Gastrocnemius medialis (tissue), 4 donors: ENCODE data around the gene ANKRD65. TPM values are rescaled to one million over a fixed set of nuclear protein-coding genes. Genes with fewer than 3 reads are reported as not detected.

Experiments used
- ATAC-seq, 2 donors: fragments of 150-250 bp; one replicate each; pipeline ENCODE4 v1.9.1; 2016
- DNase-seq, 2 donors: peaks; one replicate each; pipeline ENCODE4 v3.0.0-alpha.2; 2019
- H3K27ac ChIP-seq, 4 donors: fragments of 200-600 bp; sonication (generic); 1 replicate in 1 of 4; 2 replicates in 3 of 4; pipeline ENCODE4 v1.5.1; 2016 to 2018; ENCODE audit warnings: mild to moderate bottlenecking in 2 of 4, moderate library complexity in 1 of 4
- H3K27me3 ChIP-seq, 3 donors: fragments of 200-600 bp; sonication (generic) in 2 of 3; 1 replicate in 1 of 3; 2 replicates in 2 of 3; pipeline versions ENCODE4 v1.5.1 to v1.6.0; 2016 to 2019; ENCODE audit warnings: mild to moderate bottlenecking in 1 of 3, moderate library complexity in 1 of 3
- H3K36me3 ChIP-seq, 2 donors: fragments of 200-600 bp; sonication (generic) in 1 of 2; one replicate each; pipeline ENCODE4 v1.5.1; 2017 to 2018
- H3K4me1 ChIP-seq, 2 donors: fragments of 200-600 bp; sonication (generic) in 1 of 2; one replicate each; pipeline ENCODE4 v1.5.1; 2016 to 2017; ENCODE audit warnings: mild to moderate bottlenecking in 2 of 2
- H3K4me3 ChIP-seq, 4 donors: fragments of 200-600 bp; sonication (generic) in 3 of 4; 1 replicate in 1 of 4; 2 replicates in 3 of 4; pipeline ENCODE4 v1.5.1; 2016 to 2019; ENCODE audit warnings: mild to moderate bottlenecking in 2 of 4
- H3K9me3 ChIP-seq, 3 donors: fragments of 200-600 bp; sonication (generic) in 2 of 3; 1 replicate in 1 of 3; 2 replicates in 2 of 3; pipeline ENCODE4 v1.5.1; 2016 to 2019
- POLR2A ChIP-seq, 2 donors: fragments of 450-650 bp; IDR thresholded peaks; one replicate each; pipeline ENCODE4 v1.6.1; 2017; ENCODE audit warnings: antibody characterized with exemption in 2 of 2, mild to moderate bottlenecking in 2 of 2, moderate library complexity in 2 of 2
- in situ Hi-C, 4 donors: fragments of 200-750 bp; cut with MboI; loops; one replicate each; pipeline versions ENCODE4 v1.15.0 to v1.8.0; 2017; ENCODE audit warnings: low sequenced_read_pairs in 4 of 4
- intact Hi-C: fragments of 100-400 bp; cut with DNase I; formaldehyde crosslinking; loops from one replicate; pipeline ENCODE4 v1.15.1; 2023; ENCODE audit warnings: low total_unique reads
- total RNA-seq, 4 donors: library from RNA; depleted of rRNA; stranded (reverse); fragments of >200 nt; gene quantifications; one replicate each; pipeline versions ENCODE4 v1.1.0 to v1.2.3, GENCODE V29; 2016
- TF ChIP-seq, protein P1 (sequence below), 5 experiments: fragments of 450-650 bp in 3 of 5; fragments of 200-600 bp in 2 of 5; sonication (generic) in 2 of 5; IDR thresholded peaks in 4 of 5; conservative IDR thresholded peaks in 1 of 5; 1 replicate in 4 of 5; 2 replicates in 1 of 5; pipeline ENCODE4 v1.5.1; 2016 to 2019; ENCODE audit warnings: antibody characterized with exemption in 5 of 5, mild to moderate bottlenecking in 3 of 5, moderate library complexity in 3 of 5

Gene ANKRD65
- total RNA-seq, 4 donors from 2014 or later, result 0.16 to 1.8 (median 1.3) TPM

DNA sequence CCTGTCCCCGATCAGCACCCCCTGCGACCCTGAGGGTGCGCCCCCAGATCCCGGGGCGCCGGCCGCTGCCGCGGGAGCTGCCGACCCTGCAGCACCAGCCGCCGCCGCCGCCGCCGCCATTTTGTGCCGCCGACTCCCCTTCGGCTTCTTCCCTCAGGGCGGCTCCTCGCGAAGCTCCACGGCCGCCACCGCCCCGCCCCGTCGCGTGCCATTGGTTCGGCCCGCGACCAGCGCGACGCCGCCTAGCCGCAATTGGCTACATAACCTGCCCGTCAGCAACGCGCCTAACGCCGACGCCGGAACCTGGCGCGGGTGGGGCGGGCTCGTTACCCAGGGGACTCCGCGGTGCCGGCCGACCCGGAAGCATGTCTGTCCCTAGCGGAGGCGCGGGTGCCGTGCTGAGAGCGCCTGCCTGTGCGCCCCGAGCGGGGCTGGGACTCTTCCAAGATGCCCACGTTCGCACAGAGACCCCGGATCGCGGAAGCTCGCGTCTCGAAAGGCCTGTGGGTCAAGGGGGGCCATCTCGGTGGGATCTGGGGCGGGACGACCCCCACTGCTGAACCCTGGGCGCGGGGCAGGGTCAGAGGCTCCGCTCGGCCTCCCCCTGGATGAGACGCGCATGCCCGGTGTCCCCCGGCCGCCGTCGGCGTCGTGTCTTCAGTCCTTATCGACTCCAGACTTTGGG lies 21.7 kb downstream of the ANKRD65 start, which contains the start of gene CCNL2:
TSS of gene CCNL2 (minus strand) at position 149 of the 685 bp plus-strand sequence. CDS start at position 120, 29 bp downstream.
- peak within 1 kb of the TSS; percentile 65 to 98 (median 84) for H3K4me3 ChIP-seq
- H3K27me3 ChIP-seq, result no peaks in the 10 kb centered on the region
- peak within 1 kb of the TSS; percentile 80 to 96 (median 92) for H3K27ac ChIP-seq
- H3K36me3 ChIP-seq, result peaks cover 0 to 48% of the 10 kb centered on the region in 2 donors
- DNase-seq, result peak; percentile 96 to 98
- intact Hi-C loops (loop anchor here (1.0 to 2.0 kb wide), 5 partner anchors 8 to 175 kb away; partner anchors contain the start of genes ATAD3B, AURKAIP1, DVL1 and MRPL20), in situ Hi-C loops (no loop called here)
- TF ChIP-seq, protein P1, sequence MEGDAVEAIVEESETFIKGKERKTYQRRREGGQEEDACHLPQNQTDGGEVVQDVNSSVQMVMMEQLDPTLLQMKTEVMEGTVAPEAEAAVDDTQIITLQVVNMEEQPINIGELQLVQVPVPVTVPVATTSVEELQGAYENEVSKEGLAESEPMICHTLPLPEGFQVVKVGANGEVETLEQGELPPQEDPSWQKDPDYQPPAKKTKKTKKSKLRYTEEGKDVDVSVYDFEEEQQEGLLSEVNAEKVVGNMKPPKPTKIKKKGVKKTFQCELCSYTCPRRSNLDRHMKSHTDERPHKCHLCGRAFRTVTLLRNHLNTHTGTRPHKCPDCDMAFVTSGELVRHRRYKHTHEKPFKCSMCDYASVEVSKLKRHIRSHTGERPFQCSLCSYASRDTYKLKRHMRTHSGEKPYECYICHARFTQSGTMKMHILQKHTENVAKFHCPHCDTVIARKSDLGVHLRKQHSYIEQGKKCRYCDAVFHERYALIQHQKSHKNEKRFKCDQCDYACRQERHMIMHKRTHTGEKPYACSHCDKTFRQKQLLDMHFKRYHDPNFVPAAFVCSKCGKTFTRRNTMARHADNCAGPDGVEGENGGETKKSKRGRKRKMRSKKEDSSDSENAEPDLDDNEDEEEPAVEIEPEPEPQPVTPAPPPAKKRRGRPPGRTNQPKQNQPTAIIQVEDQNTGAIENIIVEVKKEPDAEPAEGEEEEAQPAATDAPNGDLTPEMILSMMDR (IDR thresholded peaks at IDR 0.05 in 4 of 5, conservative IDR thresholded peaks at IDR 0.05 in 1 of 5), result peak; percentile 80 to 82 (median 82)
- TF ChIP-seq POLR2A (IDR thresholded peaks at IDR 0.05), result peak; percentile 81 to 89
- peaks cover 37 to 39% of the 10 kb centered on the region in 2 donors for H3K4me1 ChIP-seq
- no peaks in the 10 kb centered on the region for H3K9me3 ChIP-seq
- ATAC-seq, result peak; percentile 89 to 93

DNA sequence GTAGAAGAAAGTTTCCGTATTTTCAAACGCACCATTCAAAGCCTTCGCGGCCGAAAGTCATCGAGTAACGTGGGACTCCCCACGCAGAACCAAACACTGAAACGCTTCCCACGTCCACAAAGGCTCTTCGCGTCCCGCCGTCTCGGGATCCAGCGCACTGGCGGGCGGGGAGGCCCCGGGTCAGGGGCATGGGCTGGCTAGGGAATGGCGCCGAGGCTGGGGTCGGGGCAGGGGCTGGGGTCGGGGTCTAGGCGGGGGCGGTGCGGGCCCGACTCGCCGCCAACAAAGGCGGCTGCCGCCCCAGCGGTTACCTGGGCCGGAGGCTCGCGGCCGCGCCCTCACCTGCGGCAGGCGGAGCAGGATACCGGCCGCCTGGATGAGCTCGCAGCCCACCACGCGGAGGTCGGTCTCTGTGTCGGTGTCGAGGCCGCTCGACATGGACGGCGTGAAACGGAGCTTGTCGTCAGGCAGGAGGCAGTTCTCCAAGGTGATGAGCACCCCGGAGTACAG lies 22.3 kb downstream of the ANKRD65 start:
- H3K27ac ChIP-seq, result peak overlapping the region; percentile 80 to 96 (median 92)
- TF ChIP-seq, protein P1 (IDR thresholded peaks at IDR 0.05 in 4 of 5, conservative IDR thresholded peaks at IDR 0.05 in 1 of 5), result no peak
- TF ChIP-seq POLR2A (IDR thresholded peaks at IDR 0.05), result no peak
- H3K4me3 ChIP-seq, result peak overlapping the region; percentile 65 to 98 (median 84)
- DNase-seq (no peak), ATAC-seq (peak; percentile 11 to 18)
- peaks cover 37 to 42% of the 10 kb centered on the region in 2 donors for H3K4me1 ChIP-seq
- H3K27me3 ChIP-seq, result no peaks in the 10 kb centered on the region
- H3K36me3 ChIP-seq, result peaks cover 0 to 54% of the 10 kb centered on the region in 2 donors
- in situ Hi-C loops (no loop called here), intact Hi-C loops (loop anchor here (1.0 to 2.0 kb wide), 5 partner anchors 9 to 176 kb away; partner anchors contain the start of genes ATAD3B, AURKAIP1, DVL1 and MRPL20)
- no peaks in the 10 kb centered on the region for H3K9me3 ChIP-seq

DNA sequence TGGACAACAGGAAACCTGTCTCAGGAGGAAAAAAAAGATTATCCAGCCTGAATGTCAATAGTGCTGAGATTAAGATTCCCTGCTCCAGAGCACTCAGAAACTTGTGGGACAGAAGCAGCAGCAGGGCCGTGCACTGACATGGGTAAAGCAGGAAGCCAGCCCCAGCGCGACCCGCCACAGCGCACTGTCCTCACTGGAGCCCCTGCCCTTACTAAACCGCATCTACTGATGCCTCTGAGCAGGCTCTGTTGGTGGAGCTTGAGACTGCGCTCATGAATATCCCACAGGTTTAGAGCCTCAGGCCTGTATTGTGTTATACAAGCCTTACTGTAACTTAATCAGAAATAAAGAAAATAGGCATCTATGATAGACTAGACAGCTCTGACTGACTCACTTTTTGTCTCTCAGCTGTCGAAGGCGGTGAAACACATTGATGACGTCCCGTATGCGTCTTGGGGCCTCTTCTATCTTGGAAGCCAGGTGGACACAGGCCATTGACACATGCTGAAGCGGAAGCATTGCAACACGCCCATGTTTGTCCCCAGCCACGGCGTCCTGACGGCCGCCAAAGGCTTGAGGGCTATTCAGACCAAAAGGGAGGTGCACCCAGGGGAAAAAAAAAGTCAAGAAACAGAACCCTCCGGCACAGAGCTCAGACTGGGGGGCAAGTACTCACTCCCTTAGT lies 23.1 kb downstream of the ANKRD65 start:
- Histone ChIP-seq H3K36me3 (peaks cover 0 to 61% of the 10 kb centered on the region in 2 donors), H3K4me1 (peaks cover 37 to 49% of the 10 kb centered on the region in 2 donors), H3K27ac (peak overlapping the region; percentile 80 to 96 (median 92)), H3K27me3 (no peaks in the 10 kb centered on the region), H3K9me3 (no peaks in the 10 kb centered on the region), H3K4me3 (peak overlapping the region; percentile 65 to 98 (median 84))
- peak in 1 of 2 donors; percentile 47 for TF ChIP-seq POLR2A (IDR thresholded peaks at IDR 0.05)
- TF ChIP-seq, protein P1 (IDR thresholded peaks at IDR 0.05 in 4 of 5, conservative IDR thresholded peaks at IDR 0.05 in 1 of 5), result no peak
- intact Hi-C loops (loop anchor here (2.0 kb wide), 2 partner anchors 49 to 177 kb away; partner anchors contain the start of genes DVL1 and SSU72), in situ Hi-C loops (no loop called here)
- ATAC-seq, result peak in 1 of 2 donors; percentile 25
- peak in 1 of 2 donors; percentile 69 for DNase-seq

DNA sequence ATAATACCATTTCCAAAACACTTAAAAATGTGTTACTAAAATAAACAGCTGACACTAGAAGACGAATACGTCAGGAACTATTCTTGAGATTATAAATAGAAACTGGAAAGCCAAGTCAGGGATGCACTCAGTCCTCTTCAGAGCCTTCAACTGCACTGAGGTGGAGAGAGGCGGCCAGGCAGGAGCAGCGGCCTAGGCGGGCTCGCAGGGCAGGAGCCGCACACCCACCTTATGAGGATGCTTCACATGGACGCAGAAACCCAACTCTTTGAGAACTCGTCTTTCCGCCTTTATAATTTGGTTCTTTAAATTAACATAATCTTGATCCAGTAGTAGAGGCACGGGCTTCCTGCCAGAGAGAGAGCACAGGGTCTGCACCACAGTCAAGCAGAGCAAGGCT lies 25.9 kb downstream of the ANKRD65 start:
- peaks cover 4 to 74% of the 10 kb centered on the region in 2 donors for H3K36me3 ChIP-seq
- H3K4me1 ChIP-seq, result peaks cover 29 to 39% of the 10 kb centered on the region in 2 donors
- H3K27ac ChIP-seq, result peak overlapping the region in 3 of 4 donors; percentile 44 to 65 (median 63)
- H3K27me3 ChIP-seq, result no peaks in the 10 kb centered on the region
- in situ Hi-C loops, result no loop called here
- TF ChIP-seq POLR2A (IDR thresholded peaks at IDR 0.05), result no peak
- TF ChIP-seq, protein P1 (IDR thresholded peaks at IDR 0.05 in 4 of 5, conservative IDR thresholded peaks at IDR 0.05 in 1 of 5), result no peak
- H3K4me3 ChIP-seq, result no peak overlapping the region
- no peaks in the 10 kb centered on the region for H3K9me3 ChIP-seq
- ATAC-seq (no peak), DNase-seq (no peak)
- intact Hi-C loops, result no loop called here
